Loucy (cell line): ENCODE data around the gene KCNQ5.

Experiments used
- H2AFZ ChIP-seq: fragments of 200-600 bp; sonication (generic); 2 replicates; pipeline ENCODE4 v1.6.0; 2016; ENCODE audit warnings: antibody characterized with exemption, mild to moderate bottlenecking, low read length, moderate library complexity
- H3F3A ChIP-seq: fragments of 200-600 bp; 2 replicates; pipeline ENCODE4 v1.6.0; 2016; ENCODE audit warnings: antibody characterized with exemption, low read depth, mild to moderate bottlenecking
- H3K27me3 ChIP-seq: fragments of 200-600 bp; sonication (generic); 2 replicates; pipeline ENCODE4 v1.6.1; 2014; ENCODE audit warnings: low read length, mild to moderate bottlenecking; ENCODE audit not compliant: insufficient read depth, poor library complexity, severe bottlenecking
- H3K36me3 ChIP-seq: fragments of 200-600 bp; sonication (generic); 2 replicates; pipeline ENCODE4 v1.6.1; 2016; ENCODE audit warnings: low read length; ENCODE audit not compliant: insufficient read depth
- H3K4me1 ChIP-seq: fragments of 200-600 bp; sonication (generic); 2 replicates; pipeline ENCODE4 v1.5.1; 2014; ENCODE audit warnings: low read length, mild to moderate bottlenecking; ENCODE audit not compliant: insufficient read depth, poor library complexity, severe bottlenecking
- H3K4me2 ChIP-seq: fragments of 200-600 bp; sonication (generic); 2 replicates; pipeline ENCODE4 v1.6.0; 2014; ENCODE audit warnings: antibody characterized with exemption, low read length, low read depth, mild to moderate bottlenecking; ENCODE audit not compliant: poor library complexity, severe bottlenecking
- H3K4me3 ChIP-seq: fragments of 200-600 bp; sonication (generic); 2 replicates; pipeline ENCODE4 v1.5.1; 2014; ENCODE audit warnings: low read length, mild to moderate bottlenecking, mixed read lengths; ENCODE audit not compliant: poor library complexity, severe bottlenecking
- H3K79me2 ChIP-seq: fragments of 200-600 bp; sonication (generic); 2 replicates; pipeline ENCODE4 v1.6.1; 2014; ENCODE audit warnings: low read length; ENCODE audit not compliant: insufficient read depth
- H3K9ac ChIP-seq: fragments of 200-600 bp; sonication (generic); 2 replicates; pipeline ENCODE4 v1.6.0; 2014; ENCODE audit warnings: mild to moderate bottlenecking, low read depth, low read length, moderate library complexity; ENCODE audit not compliant: poor library complexity, severe bottlenecking
- H3K9me2 ChIP-seq: fragments of 200-600 bp; sonication (generic); replicated peaks from 2 replicates; pipeline ENCODE4 v1.6.1; 2016; ENCODE audit warnings: low read depth, low read length, mixed read lengths
- H3K9me3 ChIP-seq: fragments of 200-600 bp; sonication (generic); 2 replicates; pipeline ENCODE4 v1.6.1; 2014; ENCODE audit warnings: mild to moderate bottlenecking, antibody characterized with exemption, low read length, low read depth; ENCODE audit not compliant: insufficient read depth
- H4K20me1 ChIP-seq: fragments of 200-600 bp; sonication (generic); 2 replicates; pipeline ENCODE4 v1.6.0; 2014; ENCODE audit warnings: antibody characterized with exemption, low read length, mild to moderate bottlenecking; ENCODE audit not compliant: insufficient read depth, poor library complexity, severe bottlenecking
- EZH2phosphoT487 ChIP-seq: fragments of 200-600 bp; IDR thresholded peaks from 2 replicates; pipeline ENCODE4 v1.6.1; 2018; ENCODE audit warnings: antibody characterized with exemption, mild to moderate bottlenecking, moderate library complexity, borderline replicate concordance
- TF ChIP-seq, protein P1 (sequence below): fragments of 200-600 bp; sonication (generic); conservative IDR thresholded peaks from 2 replicates; pipeline ENCODE4 v1.5.1; 2014; ENCODE audit warnings: mild to moderate bottlenecking, antibody characterized with exemption, low read length

The KCNQ5 gene

DNA sequence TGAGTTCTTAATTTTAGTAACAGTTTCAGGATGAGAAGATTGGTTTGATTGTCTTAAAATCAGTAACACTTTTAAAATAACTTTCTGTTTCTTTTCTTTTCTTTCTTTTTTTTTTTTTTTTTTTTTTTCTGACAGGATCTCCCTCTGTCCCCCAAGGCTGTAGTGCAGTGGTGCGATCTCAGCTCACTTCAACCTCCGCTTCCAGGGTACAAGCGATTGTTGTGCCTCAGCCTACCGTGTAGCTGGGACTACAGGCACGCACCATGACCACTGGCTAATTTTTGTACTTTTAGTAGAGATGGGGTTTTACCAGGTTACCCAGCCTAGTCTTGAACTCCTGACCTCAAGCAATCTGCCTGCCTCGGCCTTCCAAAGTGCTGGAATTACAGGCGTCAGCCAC is 33.7 kb upstream of the KCNQ5 start:
- Histone ChIP-seq H3K27me3 (no peaks in the 10 kb centered on the region), H3K9me2 (no peaks in the 10 kb centered on the region), H3F3A (no peaks in the 10 kb centered on the region), H4K20me1 (no peaks in the 10 kb centered on the region), H3K9ac (no peak overlapping the region), H3K79me2 (no peaks in the 10 kb centered on the region), H3K4me1 (no peaks in the 10 kb centered on the region), H3K9me3 (no peaks in the 10 kb centered on the region), H3K4me2 (no peak overlapping the region), H3K36me3 (no peaks in the 10 kb centered on the region), H3K4me3 (no peak overlapping the region), H2AFZ (no peak overlapping the region)
- TF ChIP-seq, protein P1, sequence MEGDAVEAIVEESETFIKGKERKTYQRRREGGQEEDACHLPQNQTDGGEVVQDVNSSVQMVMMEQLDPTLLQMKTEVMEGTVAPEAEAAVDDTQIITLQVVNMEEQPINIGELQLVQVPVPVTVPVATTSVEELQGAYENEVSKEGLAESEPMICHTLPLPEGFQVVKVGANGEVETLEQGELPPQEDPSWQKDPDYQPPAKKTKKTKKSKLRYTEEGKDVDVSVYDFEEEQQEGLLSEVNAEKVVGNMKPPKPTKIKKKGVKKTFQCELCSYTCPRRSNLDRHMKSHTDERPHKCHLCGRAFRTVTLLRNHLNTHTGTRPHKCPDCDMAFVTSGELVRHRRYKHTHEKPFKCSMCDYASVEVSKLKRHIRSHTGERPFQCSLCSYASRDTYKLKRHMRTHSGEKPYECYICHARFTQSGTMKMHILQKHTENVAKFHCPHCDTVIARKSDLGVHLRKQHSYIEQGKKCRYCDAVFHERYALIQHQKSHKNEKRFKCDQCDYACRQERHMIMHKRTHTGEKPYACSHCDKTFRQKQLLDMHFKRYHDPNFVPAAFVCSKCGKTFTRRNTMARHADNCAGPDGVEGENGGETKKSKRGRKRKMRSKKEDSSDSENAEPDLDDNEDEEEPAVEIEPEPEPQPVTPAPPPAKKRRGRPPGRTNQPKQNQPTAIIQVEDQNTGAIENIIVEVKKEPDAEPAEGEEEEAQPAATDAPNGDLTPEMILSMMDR: no peak
- no peak for TF ChIP-seq EZH2phosphoT487

DNA sequence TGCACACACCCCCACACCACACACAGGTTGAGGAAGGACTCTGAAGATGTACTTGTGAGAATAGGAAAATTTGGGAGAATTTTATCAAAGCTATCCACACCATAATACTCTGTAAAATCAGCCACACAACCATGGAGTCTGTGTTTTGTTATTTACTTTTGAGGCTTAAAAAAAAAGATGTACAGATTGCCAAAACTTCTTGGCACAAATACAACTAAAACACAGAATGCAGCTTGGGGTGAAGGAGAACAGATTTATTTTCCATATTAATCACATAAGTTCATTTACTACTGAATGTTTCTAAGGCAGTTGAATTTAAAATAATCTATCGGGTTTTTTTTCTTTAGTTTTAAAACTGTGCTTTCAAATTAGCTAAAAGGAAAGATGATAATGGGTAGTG is 32.8 kb upstream of the KCNQ5 start:
- Histone ChIP-seq H3F3A (no peaks in the 10 kb centered on the region), H2AFZ (no peak overlapping the region)
- no peak for TF ChIP-seq EZH2phosphoT487
- TF ChIP-seq, protein P1: no peak

DNA sequence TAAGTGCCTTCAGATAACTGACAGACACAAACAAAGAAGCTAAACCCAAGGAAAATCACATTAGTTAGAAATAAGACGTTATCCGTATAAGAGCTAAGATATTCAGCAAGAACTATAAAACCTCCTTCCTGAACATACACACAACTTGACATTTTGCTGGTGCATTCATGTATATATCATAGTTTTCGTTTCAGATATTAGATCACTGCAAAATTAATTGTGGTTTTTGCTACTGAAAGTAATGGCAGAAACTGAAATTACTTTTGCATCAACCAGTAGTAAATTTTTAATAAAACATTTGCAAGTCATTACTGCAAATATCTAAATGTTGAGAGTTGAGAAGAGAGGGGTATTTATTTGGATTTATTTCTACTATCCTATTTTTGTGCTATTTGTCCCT is 26.1 kb upstream of the KCNQ5 start:
- Histone ChIP-seq H3K9me3 (no peaks in the 10 kb centered on the region), H3K27me3 (no peaks in the 10 kb centered on the region), H3K9ac (no peak overlapping the region), H3K4me2 (no peak overlapping the region), H3K4me1 (no peaks in the 10 kb centered on the region), H4K20me1 (no peaks in the 10 kb centered on the region), H3K9me2 (no peaks in the 10 kb centered on the region), H3F3A (no peaks in the 10 kb centered on the region), H3K4me3 (no peak overlapping the region), H2AFZ (no peak overlapping the region), H3K36me3 (no peaks in the 10 kb centered on the region), H3K79me2 (no peaks in the 10 kb centered on the region)
- TF ChIP-seq EZH2phosphoT487: no peak
- TF ChIP-seq, protein P1: no peak

More for the DNA sequence above, 32.8 kb upstream of the KCNQ5 start:
- H3K9ac ChIP-seq: no peak overlapping the region
- H3K4me2 ChIP-seq: no peak overlapping the region
- no peak overlapping the region for H3K4me3 ChIP-seq
- H3K9me3 ChIP-seq: no peaks in the 10 kb centered on the region
- H3K9me2 ChIP-seq: no peaks in the 10 kb centered on the region
- no peaks in the 10 kb centered on the region for H3K79me2 ChIP-seq
- no peaks in the 10 kb centered on the region for H3K36me3 ChIP-seq
- H3K4me1 ChIP-seq: no peaks in the 10 kb centered on the region
- H4K20me1 ChIP-seq: no peaks in the 10 kb centered on the region
- H3K27me3 ChIP-seq: no peaks in the 10 kb centered on the region
